ENCODE measurements around the gene TIPARP.
"Not testable (repeated sequence)": the region's sequence is repeated elsewhere in the genome, so short reads cannot be mapped to it uniquely, and the experiment has no call there.

TIPARP gene

DNA sequence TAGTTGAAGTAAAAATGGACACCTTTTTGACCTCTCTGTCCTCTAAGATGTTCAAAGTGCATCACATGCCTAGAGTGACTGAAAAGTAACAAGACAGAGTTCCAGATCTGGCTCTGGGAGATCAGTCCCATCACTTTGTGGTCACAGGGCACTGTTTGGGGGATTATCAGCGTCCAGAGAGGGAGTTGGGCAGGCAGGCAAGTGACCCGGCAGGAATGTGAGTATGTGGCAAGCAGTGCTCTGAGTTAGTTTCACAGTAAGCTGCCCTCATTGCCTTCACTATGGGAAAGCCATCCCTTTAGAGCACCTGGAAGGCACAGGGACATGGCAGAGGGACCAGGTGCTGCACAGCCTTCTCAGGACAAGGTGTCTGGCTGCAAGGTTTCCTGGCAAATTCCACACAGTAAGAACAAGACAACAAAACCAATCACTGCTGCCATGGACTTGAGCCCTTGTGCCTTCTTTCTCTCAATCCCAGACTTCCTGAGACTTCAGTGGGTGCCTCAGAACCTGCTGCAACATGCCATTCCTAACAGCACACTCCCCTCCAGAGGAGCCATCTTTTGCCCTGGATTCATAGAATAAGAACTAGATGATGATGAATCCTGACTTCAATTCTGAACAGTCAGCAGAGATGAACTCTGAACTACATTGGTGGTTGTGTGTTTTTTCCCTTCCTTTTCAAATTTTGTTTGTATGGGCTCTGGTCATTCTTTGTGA is 55.2 kb downstream of the TIPARP start:
- ATAC-seq (no peak), DNase-seq (ENCODE audit: low spot score in 2 of 2) (no peak)
- Mint-ChIP-seq H3K9me3 (no peaks in the 10 kb centered on the region), H3K36me3 (peaks cover 5% of the 10 kb centered on the region), H3K27ac (no peak overlapping the region), H3K4me3 (no peak overlapping the region), H3K4me1 (no peaks in the 10 kb centered on the region)

DNA sequence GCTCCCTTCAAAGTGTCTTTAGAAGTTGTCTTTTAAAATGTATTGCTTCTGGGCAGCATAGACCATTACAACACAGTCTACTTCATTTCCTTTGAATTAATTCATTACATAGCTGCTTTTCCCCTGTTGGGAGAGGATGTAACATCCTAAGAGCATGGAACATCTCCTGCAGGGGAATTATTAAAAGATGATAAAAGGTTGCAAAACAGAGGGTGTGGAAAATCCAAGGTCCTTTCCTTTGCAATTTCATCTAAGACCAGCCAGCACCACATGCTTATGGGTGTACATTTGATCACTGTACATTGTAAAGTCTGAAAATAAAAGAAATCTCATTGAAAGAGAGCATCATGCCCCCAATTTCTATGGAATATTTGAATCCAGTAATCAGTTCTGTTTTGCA is 57.4 kb downstream of the TIPARP start:
- no peak for DNase-seq (ENCODE audit: low spot score in 2 of 2)
- peaks cover 5% of the 10 kb centered on the region for H3K36me3 Mint-ChIP-seq
- no peaks in the 10 kb centered on the region for H3K9me3 Mint-ChIP-seq
- H3K27ac Mint-ChIP-seq, result no peak overlapping the region
- no peaks in the 10 kb centered on the region for H3K4me1 Mint-ChIP-seq
- no peak overlapping the region for H3K4me3 Mint-ChIP-seq
- no peak for ATAC-seq

DNA sequence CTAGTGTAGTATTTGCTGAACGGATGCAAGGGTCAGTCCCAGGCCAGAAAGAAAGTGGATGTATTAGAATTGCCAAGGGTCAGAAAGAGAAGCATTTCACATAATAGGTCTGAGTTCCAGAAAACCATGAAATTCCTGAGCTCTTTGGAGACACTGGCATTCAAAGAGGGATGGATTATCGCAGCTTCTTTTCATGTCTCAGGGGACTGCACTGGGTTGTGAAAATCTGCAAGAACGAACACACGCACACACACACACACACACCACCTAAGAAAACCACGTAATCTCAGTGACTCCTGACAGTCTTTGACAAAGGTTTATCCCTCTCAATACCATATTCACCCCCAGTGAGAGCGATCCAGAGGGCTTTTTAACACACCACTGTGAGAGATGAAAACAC is 57.9 kb downstream of the TIPARP start:
- ATAC-seq (no peak), DNase-seq (ENCODE audit: low spot score in 2 of 2) (no peak)
- no peak overlapping the region for H3K27ac Mint-ChIP-seq
- no peaks in the 10 kb centered on the region for H3K9me3 Mint-ChIP-seq
- H3K36me3 Mint-ChIP-seq, result peaks cover 5% of the 10 kb centered on the region
- no peak overlapping the region for H3K4me3 Mint-ChIP-seq
- H3K4me1 Mint-ChIP-seq, result no peaks in the 10 kb centered on the region

DNA sequence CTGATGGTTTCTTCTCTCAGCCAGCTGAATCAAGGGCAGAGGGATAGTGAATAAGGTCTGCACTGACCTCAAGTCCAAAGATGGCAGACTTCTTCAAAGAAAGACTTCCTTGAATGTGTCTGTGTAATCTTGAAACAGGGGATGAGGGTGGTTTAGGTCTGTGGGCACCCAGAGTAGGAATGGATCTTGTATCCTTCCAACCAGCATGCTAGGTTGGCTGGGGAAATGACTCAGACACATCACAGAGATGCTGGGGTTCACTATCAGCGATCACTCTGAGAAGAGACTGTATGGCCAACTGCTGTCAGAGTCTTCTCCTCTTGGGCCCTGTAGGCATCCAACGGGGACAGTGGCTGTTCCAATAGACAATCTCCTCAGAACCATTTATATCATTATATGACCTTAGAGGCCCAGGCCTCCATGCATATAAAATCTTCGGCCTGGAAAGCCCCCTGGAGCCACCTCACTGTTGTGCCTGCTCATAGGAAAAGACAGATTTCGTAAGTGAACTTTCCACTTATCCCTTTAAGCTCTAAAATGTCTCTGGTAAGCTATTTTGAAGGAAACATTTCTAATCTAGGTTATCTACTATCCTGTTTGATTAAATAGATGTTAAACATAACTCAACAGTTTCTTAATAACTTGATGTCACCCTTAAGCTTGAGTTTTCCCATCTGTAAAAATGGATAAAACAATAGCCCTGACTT is 58.5 kb downstream of the TIPARP start:
- no peaks in the 10 kb centered on the region for H3K4me1 Mint-ChIP-seq
- DNase-seq (ENCODE audit: low spot score in 2 of 2) (no peak), ATAC-seq (peak; percentile 81)
- H3K9me3 Mint-ChIP-seq, result no peaks in the 10 kb centered on the region
- peaks cover 5% of the 10 kb centered on the region for H3K36me3 Mint-ChIP-seq
- no peak overlapping the region for H3K4me3 Mint-ChIP-seq
- no peak overlapping the region for H3K27ac Mint-ChIP-seq

DNA sequence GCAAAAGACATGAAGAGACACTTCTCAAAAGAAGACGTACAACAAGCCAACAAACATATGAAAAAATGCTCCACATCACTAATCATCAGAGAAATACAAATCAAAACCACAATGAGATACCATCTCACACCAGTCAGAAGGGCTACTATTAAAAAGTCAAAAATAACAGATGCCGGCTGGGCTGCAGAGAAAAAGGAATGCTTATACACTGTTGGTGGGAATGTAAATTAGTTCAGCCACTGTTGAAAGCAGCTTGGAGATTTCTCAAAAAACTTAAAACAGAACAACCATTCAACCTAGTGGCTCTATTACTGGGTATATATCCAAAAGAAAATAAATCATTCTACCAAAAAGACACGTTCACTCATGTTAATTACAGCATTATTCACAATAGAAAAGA is 60.3 kb downstream of the TIPARP start:
- not testable (repeated sequence) for DNase-seq (ENCODE audit: low spot score in 2 of 2); ATAC-seq; H3K9me3 Mint-ChIP-seq; H3K4me1 Mint-ChIP-seq; H3K27ac Mint-ChIP-seq; H3K4me3 Mint-ChIP-seq; H3K36me3 Mint-ChIP-seq

DNA sequence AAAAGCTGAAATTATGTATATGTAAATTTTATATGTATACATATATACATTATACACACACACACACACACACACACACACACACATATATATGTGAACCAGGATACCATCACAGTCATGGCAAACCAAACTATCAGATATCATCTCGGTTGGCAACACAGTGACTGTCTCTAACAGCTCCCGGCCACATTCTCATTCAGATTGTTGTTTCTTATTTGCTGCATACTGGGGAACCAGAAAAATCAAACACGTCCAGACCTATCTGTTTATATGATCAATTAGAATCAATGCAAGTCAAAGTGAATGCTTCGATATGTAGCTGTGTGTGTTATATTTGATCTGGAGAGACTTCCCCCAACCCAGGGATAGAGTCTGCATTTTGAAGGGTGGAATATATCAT is 61.1 kb downstream of the TIPARP start:
- Mint-ChIP-seq H3K27ac (no peak overlapping the region), H3K4me1 (no peaks in the 10 kb centered on the region), H3K36me3 (no peaks in the 10 kb centered on the region), H3K9me3 (no peaks in the 10 kb centered on the region), H3K4me3 (no peak overlapping the region)
- DNase-seq (ENCODE audit: low spot score in 2 of 2) (no peak), ATAC-seq (no peak)

DNA sequence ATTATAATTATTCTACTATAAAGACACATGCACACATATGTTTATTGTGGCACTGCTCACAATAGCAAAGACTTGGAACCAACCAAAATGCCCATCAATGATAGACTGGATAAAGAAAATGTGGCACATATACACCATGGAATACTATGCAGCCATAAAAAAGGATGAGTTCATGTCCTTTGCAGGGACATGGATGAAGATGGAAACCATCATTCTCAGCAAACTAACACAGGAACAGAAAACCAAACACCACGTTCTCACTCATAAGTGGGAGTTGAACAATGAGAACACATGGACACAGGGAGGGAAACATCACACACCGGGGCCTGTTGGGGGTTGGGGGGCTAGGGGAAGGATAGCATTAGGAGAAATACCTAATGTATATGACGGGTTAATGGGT is 62.7 kb downstream of the TIPARP start:
- H3K27ac Mint-ChIP-seq; H3K36me3 Mint-ChIP-seq; H3K9me3 Mint-ChIP-seq; H3K4me3 Mint-ChIP-seq; H3K4me1 Mint-ChIP-seq; ATAC-seq; DNase-seq (ENCODE audit: low spot score in 2 of 2): not testable (repeated sequence)

DNA sequence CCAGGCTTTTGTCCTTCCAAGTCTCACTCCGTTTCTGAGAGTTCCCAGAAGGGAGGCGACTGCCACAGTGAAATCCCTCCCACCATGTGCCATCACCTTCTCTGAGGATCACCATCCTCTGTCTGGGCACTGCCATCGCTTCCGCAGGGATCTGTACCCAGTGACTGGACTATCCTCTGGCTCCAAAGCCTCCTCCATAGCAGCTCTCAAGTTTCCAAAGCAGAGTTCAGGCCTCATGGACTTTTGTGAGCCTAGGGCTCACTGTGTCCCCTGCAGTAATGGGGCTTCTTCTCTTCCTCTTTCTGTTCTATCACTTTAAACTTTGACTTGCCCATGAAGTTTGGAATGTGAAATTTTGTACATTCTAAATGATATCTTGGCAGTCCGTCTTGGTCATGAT is 63.9 kb downstream of the TIPARP start:
- Mint-ChIP-seq H3K27ac (no peak overlapping the region), H3K36me3 (no peaks in the 10 kb centered on the region), H3K4me3 (no peak overlapping the region), H3K9me3 (no peaks in the 10 kb centered on the region), H3K4me1 (no peaks in the 10 kb centered on the region)
- no peak for DNase-seq (ENCODE audit: low spot score in 2 of 2)
- no peak for ATAC-seq

DNA sequence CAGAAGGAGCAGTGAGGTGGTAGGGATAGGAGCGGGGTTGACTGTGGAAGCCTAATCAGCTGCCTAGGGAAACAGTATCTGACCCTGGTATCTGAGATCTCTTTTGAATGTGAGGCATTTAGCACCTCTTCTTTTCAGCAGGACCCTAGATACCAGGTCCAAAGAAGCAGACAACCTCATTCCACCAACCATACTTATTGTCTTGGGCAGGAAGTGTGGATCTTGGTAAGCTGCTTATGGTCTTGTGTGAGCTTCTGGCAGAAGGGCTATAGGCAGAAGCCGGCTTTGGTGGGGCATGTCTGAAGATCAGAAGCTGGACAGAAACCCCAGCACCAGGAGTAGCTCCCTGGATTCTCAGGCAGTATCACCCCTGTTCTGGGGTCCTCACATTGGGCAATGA is 65.6 kb downstream of the TIPARP start:
- H3K27ac Mint-ChIP-seq, result no peak overlapping the region
- DNase-seq (ENCODE audit: low spot score in 2 of 2) (no peak), ATAC-seq (no peak)
- no peaks in the 10 kb centered on the region for H3K9me3 Mint-ChIP-seq
- H3K4me3 Mint-ChIP-seq, result no peak overlapping the region
- H3K4me1 Mint-ChIP-seq, result no peaks in the 10 kb centered on the region
- no peaks in the 10 kb centered on the region for H3K36me3 Mint-ChIP-seq

DNA sequence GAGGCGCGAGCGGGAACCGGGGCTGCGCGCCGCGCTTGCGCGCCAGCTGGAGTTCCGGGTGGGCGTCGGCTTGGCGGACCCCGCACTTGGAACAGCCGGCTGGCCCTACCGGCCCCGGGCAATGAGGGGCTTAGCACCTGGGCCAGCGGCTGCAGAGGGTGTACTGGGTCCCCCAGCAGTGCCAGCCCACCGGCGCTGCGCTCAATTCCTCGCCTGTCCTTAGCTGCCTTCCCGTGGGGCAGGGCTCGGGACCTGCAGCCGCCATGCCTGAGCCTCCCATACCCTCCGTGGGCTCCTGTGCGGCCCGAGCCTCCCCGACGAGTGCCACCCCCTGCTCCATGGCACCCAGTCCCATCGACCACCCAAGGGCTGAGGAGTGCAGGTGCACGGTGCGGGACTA is 66.2 kb downstream of the TIPARP start:
- not testable (repeated sequence) for H3K9me3 Mint-ChIP-seq; H3K27ac Mint-ChIP-seq; H3K4me1 Mint-ChIP-seq; ATAC-seq; H3K36me3 Mint-ChIP-seq; DNase-seq (ENCODE audit: low spot score in 2 of 2); H3K4me3 Mint-ChIP-seq

DNA sequence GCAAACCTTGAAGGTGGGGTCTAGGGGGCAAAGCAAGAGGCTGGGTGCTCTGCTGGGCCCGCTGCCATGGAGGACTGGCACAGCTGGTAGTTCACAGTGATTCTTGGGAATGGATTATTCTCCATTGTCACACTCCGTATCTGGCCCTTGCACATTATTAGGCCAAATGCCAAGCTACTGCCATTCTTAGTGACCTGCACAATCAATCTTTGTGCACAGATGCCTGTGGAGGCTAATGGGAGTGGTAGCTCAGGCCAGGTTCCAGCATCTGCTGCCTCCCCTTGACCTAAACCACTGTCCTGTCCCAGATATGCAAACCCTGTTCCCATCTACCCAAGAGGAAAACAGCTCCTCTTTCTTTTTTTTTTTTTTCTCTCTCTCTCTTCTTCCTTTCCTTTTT is 67.5 kb downstream of the TIPARP start:
- H3K27ac Mint-ChIP-seq, result no peak overlapping the region
- ATAC-seq (no peak), DNase-seq (ENCODE audit: low spot score in 2 of 2) (no peak)
- H3K4me3 Mint-ChIP-seq, result no peak overlapping the region
- no peaks in the 10 kb centered on the region for H3K36me3 Mint-ChIP-seq
- no peaks in the 10 kb centered on the region for H3K9me3 Mint-ChIP-seq
- no peaks in the 10 kb centered on the region for H3K4me1 Mint-ChIP-seq

DNA sequence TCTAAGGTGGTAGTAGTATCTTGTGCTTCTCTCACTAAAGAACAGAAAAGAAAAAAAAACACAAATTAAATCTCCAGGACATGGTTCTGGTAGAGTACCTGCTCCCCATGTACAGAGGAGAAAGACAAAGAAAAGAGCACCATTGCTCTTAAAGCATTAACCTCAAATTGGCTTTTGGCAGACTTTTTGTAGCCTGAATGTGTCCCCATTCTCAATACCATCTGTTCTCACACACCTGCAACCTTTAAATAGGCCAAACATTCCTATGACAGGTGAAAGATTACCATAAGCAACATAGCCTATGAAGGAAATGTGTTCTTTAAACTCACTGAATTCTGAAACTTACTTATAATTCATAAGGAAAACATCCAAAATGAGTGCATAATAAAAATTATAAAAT is 68.0 kb downstream of the TIPARP start:
- Mint-ChIP-seq H3K27ac (no peak overlapping the region), H3K36me3 (no peaks in the 10 kb centered on the region), H3K4me3 (no peak overlapping the region), H3K9me3 (no peaks in the 10 kb centered on the region), H3K4me1 (no peaks in the 10 kb centered on the region)
- DNase-seq (ENCODE audit: low spot score in 2 of 2) (no peak), ATAC-seq (no peak)

DNA sequence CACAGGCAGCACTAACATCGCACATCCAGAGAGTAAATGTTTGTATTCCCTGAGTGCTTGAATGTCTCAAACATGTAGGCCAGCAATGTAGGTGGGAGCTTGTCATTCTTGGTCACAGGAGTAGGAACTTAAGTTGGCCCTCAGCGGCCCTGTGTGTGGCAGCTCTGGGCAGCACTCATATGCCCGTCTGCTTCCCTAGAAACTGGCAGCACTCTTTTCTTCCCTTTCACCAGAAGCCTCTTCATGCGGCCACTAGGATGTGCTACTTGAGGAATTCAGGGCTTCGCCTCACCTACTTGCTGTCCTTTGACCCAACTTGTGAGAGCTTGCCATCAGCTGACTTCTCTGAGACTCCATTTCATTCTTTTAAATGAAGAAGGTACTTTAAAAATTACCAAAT is 69.5 kb downstream of the TIPARP start:
- Mint-ChIP-seq H3K4me3 (no peak overlapping the region), H3K27ac (no peak overlapping the region), H3K4me1 (no peaks in the 10 kb centered on the region), H3K36me3 (no peaks in the 10 kb centered on the region), H3K9me3 (no peaks in the 10 kb centered on the region)
- peak in 1 of 2 donors; percentile 25 for DNase-seq (ENCODE audit: low spot score in 2 of 2)
- no peak for ATAC-seq

DNA sequence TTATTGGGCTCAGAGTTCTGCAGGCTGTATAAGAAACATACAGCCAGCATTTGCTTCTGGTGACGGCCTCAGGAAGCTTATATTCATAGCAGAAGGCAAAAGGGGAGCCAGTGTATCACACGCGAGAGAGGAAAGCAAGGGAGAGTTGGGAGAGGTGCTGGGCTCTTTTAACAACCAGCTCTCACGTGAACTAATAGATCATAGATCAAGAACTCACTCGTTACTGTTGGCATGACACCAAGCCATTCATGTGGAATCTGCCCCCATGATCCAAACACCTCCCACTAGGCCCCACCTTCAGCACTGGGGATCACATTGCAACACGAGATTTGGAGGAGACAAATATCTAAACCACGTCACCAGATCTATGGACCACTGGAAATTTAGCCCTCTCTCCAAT is 70.2 kb downstream of the TIPARP start:
- Mint-ChIP-seq H3K27ac (no peak overlapping the region), H3K4me1 (no peaks in the 10 kb centered on the region), H3K36me3 (no peaks in the 10 kb centered on the region), H3K4me3 (no peak overlapping the region), H3K9me3 (no peaks in the 10 kb centered on the region)
- no peak for ATAC-seq
- peak in 1 of 2 donors; percentile 18 for DNase-seq (ENCODE audit: low spot score in 2 of 2)

DNA sequence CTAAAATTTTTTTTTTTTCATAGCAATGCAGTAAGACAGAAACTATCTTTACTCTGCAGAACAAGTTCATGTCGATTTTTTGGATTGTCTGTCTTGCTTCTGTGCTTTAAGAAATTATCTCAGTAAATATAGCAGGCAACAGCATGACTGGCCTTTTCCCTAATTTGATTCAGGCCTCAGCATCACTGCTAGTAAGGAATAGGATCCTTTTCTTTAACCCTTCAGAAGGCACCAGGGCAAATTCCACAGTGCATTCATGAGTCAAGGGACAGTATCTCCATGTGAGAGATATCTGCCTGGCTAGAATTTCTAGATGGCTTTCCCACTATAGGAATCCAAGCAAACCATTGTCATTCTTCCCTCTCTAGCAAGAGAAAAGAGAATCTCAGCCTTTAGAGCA is 71.4 kb downstream of the TIPARP start:
- ATAC-seq (no peak), DNase-seq (ENCODE audit: low spot score in 2 of 2) (no peak)
- H3K27ac Mint-ChIP-seq, result no peak overlapping the region
- no peaks in the 10 kb centered on the region for H3K9me3 Mint-ChIP-seq
- no peak overlapping the region for H3K4me3 Mint-ChIP-seq
- H3K4me1 Mint-ChIP-seq, result no peaks in the 10 kb centered on the region
- no peaks in the 10 kb centered on the region for H3K36me3 Mint-ChIP-seq

DNA sequence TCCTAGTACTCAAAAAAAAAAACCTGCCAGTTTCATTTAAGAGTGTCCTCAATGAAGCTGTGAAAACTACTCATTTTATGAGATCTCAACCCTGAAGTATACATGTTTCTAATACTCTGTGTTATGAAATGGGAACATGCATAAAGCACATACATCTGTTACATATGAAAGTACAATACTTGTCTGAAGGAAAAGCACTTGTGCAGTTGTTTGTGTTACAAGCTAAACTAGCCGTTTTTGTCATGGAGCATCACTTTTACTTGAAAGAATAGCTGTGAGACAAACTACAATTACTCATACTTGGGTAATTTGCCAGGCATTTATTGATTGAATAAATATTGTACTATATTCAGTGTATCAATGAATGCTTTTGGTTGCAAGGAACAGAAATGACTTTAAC is 72.7 kb downstream of the TIPARP start:
- H3K4me3 Mint-ChIP-seq, result no peak overlapping the region
- H3K9me3 Mint-ChIP-seq, result no peaks in the 10 kb centered on the region
- ATAC-seq (no peak), DNase-seq (ENCODE audit: low spot score in 2 of 2) (no peak)
- H3K4me1 Mint-ChIP-seq, result no peaks in the 10 kb centered on the region
- H3K36me3 Mint-ChIP-seq, result no peaks in the 10 kb centered on the region
- no peak overlapping the region for H3K27ac Mint-ChIP-seq

Data from stimulated activated effector memory CD8-positive, alpha-beta T cell treated with anti-CD3 and anti-CD28 coated beads, Interleukin-12 subunit alpha, Interleukin-12 subunit beta, amount 100 ng/mL, for 72 hours (primary cell).